Bone marrow (tissue), 2 donors: ENCODE data around the gene EYA3.

Experiments used
- DNase-seq, 2 donors: peaks; one replicate each; lab custom pipeline; 2025; lab: John Stamatoyannopoulos, UW

EYA3 gene

DNA sequence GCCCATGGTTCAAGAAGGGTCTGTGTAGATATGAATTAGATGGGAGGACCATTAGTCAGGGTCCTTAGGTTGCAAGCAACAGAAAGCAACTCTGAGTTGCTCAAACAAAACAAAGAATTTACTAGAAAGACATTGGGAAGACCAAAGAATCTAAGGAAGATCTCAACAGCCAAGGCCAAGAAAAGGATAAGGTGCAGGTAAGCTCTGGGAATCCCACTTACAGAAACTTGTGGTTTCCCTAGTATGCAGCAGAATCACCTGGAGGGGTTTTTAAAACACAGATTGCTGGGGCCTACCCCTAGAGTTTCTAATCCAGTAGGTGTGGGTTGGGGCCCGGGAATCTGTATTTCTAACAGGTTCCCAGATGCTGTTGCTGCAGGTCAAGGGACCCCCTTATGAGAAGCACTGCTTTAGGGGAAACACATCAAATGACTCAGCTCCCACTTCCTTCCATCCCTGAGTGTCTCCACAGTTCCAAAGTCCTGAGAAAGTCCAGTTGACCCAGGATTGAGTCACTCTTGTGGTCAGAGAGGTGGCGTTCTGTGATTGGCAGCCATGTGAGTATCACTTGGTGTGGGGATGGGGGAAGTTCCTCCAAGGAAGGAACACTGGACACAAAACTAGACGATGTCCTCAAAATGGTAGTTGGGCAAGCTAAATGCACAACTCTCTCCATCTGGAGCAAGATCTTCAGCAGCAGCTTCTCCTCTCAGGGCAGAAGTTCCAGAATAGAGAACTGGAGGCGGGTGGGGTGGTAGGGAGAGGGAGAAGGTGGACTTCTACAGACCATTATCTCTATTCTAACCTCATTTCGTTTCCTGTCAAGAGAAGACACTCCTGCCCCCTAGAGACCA is 24.2 kb upstream of the EYA3 start:
- peak in 1 of 2 donors; percentile 51 for DNase-seq

- peak in 1 of 2 donors; percentile 70 for DNase-seq
These were observed 22.7 kb upstream of the EYA3 start for GRCh38 chr1:28111157-28111556.

- no peak for DNase-seq
These were observed 22.1 kb upstream of the EYA3 start for GRCh38 chr1:28110555-28110954.

GRCh38 chr1:28109639-28110038 is 21.2 kb upstream of the EYA3 start:
- no peak for DNase-seq

- no peak for DNase-seq
These were observed 19.6 kb upstream of the EYA3 start for GRCh38 chr1:28108001-28108400.

DNA sequence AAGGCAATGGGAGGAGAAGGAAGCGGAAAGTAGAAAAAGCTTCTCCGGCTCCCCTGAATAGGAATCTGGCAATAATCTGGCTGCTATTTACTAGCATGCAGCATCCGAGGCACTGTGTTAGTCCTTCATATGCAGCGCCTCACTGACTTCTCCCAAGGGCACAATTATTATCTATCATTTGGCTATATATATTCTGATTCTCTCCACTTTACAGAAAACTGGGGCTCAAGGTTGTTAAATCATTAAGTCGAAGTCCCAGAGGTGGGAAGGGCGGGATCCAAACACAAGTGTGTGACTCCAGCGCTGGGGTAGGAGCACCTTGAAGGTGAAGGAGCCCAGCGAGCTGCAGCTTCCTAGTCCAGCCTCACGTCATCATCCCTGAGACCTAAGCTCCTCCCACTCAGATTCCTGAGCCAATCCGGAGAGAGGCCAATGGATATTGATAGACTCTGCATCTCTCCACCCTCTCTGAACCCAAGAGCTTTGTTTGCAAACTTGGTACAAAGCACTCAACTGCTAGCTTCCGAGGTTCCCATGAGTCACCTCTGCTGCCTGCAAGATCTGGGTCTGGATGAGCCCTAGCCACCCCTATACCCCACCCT is 16.6 kb upstream of the EYA3 start:
- no peak for DNase-seq

DNA sequence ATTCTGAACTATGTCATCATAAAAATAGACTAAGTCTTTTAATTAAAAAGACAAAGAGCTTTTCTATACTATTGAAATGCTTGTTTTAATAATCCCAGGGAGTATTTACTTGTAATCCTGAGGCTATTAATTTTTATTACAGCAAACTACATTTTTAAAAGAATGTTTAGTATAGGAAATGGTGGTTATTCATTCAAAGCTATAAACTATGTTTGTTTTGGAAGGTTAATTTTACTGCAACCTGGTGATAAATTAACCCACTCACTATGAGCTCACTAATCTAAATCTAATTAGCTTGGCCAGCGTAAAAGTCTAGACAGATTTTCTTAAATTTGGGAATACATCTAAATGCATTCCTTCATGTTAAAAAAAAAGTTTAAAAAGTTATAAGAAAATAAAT is 13.8 kb upstream of the EYA3 start:
- DNase-seq = no peak

GRCh38 chr1:28099050-28099769 is 10.8 kb upstream of the EYA3 start:
- no peak for DNase-seq

DNA sequence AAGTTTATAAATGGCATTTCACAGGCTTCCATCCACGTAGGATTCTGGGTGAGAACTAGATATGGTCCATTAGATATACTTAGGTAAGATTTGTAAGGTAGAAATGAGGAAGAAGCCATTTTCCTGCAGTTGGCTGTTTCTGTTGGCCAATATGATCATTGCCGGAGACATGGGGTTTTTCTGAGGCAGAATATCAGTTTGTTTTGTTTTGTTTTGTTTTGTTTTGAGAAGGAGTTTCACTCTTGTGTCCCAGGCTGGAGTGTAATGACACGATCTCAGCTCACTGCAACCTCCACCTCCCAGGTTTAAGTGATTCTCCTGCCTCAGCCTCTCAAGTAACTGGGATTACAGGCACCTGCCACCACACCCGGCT is 8.7 kb upstream of the EYA3 start:
- no peak for DNase-seq

- DNase-seq = no peak
These were observed 8.0 kb upstream of the EYA3 start for GRCh38 chr1:28096210-28097099.

DNA sequence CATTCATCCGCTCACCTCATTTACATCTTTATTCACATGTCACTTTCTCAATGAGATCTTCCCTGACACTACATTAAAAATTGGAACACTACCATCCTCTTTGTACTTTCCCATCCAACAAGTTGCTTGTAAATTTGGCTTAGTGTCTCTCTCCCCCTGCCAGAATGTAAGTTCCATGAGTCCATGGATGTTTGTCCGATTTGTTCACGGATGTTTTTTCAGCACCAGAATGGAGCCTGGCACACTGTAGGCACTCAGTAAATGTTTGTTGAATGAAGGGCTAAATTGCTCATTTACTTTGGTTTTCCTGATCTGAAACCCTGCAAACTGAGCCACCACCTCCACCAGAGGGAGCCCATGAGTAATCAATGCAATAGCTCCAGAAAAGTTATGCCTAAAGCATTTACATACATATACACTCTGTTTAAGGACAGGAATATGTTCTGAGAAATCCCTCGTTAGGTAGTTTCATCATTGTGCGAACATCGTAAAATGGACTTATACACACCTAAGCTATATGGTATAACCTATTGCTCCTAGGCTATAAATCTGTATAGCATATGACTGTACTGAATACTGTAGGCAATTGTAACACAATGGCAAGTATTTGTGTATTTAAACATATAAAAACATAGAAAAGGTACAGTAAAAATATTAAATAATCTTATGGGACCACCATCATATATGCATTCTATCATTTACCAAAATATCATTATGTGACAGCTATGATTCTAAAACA is 2.8 kb upstream of the EYA3 start:
- peak; percentile 38 to 45 for DNase-seq

- no peak for DNase-seq
These were observed 719 bp downstream of the EYA3 start for GRCh38 chr1:28087614-28088167.

DNA sequence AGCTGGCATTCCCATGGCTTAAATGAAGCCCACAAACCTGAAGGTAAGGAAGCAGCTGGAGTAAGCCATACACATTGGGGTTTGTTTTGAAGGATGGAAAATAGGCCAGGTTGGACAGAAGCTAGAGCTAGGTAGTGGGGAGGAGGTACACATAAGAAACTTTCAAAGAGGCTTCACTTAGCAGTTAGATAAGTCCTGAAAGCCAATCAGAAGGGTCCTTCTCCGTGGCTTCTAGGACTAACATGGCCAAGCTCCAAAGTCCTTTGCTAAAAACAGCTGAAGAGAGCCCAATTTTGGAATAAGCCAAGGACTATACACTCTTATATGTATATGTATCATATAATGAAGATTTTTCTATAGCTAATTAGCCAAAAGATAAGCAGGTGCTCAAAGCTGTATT is 1.8 kb downstream of the EYA3 start:
- DNase-seq = no peak

- DNase-seq = no peak
These were observed 3.3 kb downstream of the EYA3 start for GRCh38 chr1:28085129-28085528.

- DNase-seq = no peak
These were observed 4.5 kb downstream of the EYA3 start for GRCh38 chr1:28083876-28084275.

DNA sequence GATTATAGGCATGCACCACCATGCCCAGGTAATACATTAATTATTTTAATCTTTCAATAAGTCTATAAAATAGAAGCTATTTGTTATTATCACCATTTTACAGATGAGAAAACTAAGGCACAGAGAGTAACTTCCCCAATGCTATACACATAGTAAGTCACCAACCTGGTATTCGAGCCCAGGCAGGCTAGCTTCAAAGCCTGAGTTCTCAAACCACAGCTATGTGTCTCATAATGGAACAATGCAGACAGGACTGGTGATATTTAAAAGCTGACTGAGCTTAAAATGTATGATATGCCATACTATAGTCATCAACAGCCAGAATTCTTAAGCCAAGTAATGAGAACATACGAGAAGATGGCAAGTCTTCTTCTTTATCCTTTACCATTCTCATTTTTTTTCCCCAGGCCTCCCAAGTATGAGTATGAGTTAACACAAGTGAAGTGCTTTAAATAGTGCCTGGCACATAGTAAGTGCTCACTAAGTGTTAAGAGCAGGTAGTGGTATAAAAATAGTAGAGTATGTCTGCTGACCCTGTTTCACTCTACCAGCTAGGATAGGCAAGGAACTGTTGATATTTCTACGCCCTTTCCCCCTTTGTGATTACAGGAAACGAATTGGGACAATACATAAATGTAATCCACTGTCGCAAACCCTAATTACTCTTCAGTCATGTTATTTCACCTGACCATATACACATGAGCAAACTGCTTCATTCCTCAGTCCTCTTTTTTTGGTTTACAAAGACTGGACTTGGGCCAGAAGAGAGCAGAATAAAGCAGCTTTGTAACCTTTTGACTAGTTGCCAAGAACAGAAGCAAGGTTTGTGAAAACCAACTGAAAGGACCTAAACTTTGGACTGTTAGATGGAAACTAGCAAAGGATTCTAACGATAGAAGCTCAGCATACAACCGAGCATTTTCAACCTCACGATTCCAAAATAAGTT is 9.5 kb downstream of the EYA3 start:
- no peak for DNase-seq

DNA sequence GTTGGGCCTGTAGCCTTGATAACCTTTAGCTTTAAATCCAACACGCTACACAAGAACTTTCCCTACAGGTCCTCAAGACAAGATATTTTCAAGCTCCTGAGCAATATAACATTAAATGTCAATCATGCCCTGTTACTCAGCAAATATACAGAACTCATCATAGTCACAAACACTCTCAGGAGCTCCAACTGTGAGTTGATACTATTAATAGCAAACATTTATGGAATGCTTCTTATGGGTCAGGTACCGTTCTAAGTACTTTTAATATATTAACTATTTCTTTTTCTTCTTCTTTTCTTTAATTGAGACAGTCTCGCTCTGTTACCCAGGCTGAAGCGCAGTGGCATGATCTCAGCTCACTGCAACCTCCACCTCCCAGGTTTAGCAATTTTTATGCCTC is 10.1 kb downstream of the EYA3 start:
- DNase-seq = no peak

- no peak for DNase-seq
These were observed 13.4 kb downstream of the EYA3 start for GRCh38 chr1:28074892-28075511.

DNA sequence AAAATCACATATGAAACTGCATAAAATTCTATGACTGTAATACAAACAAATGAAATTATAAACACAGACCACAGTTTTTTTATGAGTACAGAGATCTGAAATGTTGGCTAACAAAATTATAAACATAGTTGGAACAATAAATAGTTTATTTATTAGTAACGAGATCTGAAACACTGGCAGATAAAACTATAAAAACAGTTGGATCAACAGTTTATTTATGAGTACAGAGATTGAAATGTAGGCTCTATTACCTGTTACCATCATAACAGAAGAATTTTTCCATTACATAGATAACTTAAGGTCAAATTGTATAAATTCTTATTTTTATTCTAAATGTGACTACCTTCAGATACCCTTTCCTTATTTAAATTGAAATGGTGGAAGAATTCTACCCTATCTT is 14.5 kb downstream of the EYA3 start:
- DNase-seq = no peak
